HepG2 (cell line): Measurements from ENCODE around the gene METTL6. TPM values are rescaled to one million over a fixed set of nuclear protein-coding genes. Genes with fewer than 3 reads are reported as not detected.

Experiments
- ATAC-seq: fragments of 200-7000 bp; cut with Tn5 transposase; 3 replicates; pipeline ENCODE4 v1.9.1; 2020; ENCODE audit warnings: mild to moderate bottlenecking, moderate library complexity
- BruUV-seq: library from RNA; stranded (reverse); fragments of 400-500 nt; replicated peaks from 2 replicates; lab custom pipeline; 2021; lab: Mats Ljungman, UMichigan
- CTCF ChIA-PET: fragments of 300-600 bp; formaldehyde crosslinking; extraction: SDS; loops from one replicate; lab custom pipeline; 2021; ENCODE audit warnings: low total read pairs, inconsistent platforms, low intra/inter-chr PET ratio; lab: Yijun Ruan, JAX
- POLR2A ChIA-PET: fragments of 350-600 bp; sonication (Branson Sonifier 250); formaldehyde crosslinking; loops from one replicate; lab custom pipeline; 2020; ENCODE audit warnings: antibody characterized with exemption, inconsistent platforms; lab: Yijun Ruan, JAX
- DNase-seq: peaks from one replicate; pipeline ENCODE4 v3.0.0-alpha.2; 2015; ENCODE audit warnings: low spot score
- FAIRE-seq: peaks from 3 replicates; lab custom pipeline; 2011; peaks lifted over from hg19 to GRCh38; lab: Jason Lieb, UNC
- H2AFZ ChIP-seq: one replicate; pipeline ENCODE4 v1.6.1; 2011; ENCODE audit warnings: low read length, inconsistent platforms
- H3K27ac ChIP-seq: fragments of 300-600 bp; 3 replicates; pipeline ENCODE4 v1.8.0; 2011; ENCODE audit warnings: mixed run types, mild to moderate bottlenecking, mixed read lengths, low read length, inconsistent platforms; ENCODE audit not compliant: insufficient read depth; ENCODE audit errors: extremely low read length
- H3K27me3 ChIP-seq, 2 experiments: fragments of 200-600 bp in 1 of 2; 2 replicates in 1 of 2; 3 replicates in 1 of 2; pipeline versions ENCODE4 v1.6.0 to v1.8.0; 2011; ENCODE audit warnings: low read length in 2 of 2, mild to moderate bottlenecking in 2 of 2, moderate library complexity in 2 of 2, inconsistent platforms in 1 of 2; ENCODE audit not compliant: insufficient read depth in 2 of 2, control insufficient read depth in 1 of 2
- H3K36me3 ChIP-seq, 2 experiments: fragments of 200-600 bp in 1 of 2; replicated peaks in 1 of 2; 2 replicates in 1 of 2; 3 replicates in 1 of 2; pipeline versions ENCODE4 v1.5.1 to v1.8.0; 2011; ENCODE audit warnings: low read length in 2 of 2, inconsistent platforms in 1 of 2; ENCODE audit not compliant: insufficient read depth in 2 of 2, control insufficient read depth in 1 of 2
- H3K4me1 ChIP-seq: 2 replicates; pipeline ENCODE4 v1.5.1; 2012; ENCODE audit warnings: low read length, inconsistent platforms; ENCODE audit not compliant: insufficient read depth
- H3K4me2 ChIP-seq: 2 replicates; pipeline ENCODE4 v1.6.0; 2011; ENCODE audit warnings: low read depth, low read length, inconsistent platforms
- H3K4me3 ChIP-seq, 3 experiments: fragments of 200-600 bp in 1 of 3; sonication (generic), shearing (Covaris generic) in 1 of 3; replicated peaks in 1 of 3; 2 replicates each; pipeline ENCODE4 v1.5.1; 2011 to 2016; ENCODE audit warnings: low read length in 3 of 3, inconsistent platforms in 2 of 3, low read depth in 2 of 3, mild to moderate bottlenecking in 2 of 3, control low read depth in 1 of 3, mixed read lengths in 1 of 3; ENCODE audit not compliant: insufficient read depth in 1 of 3
- H3K79me2 ChIP-seq: one replicate; pipeline ENCODE4 v1.6.1; 2011; ENCODE audit warnings: low read length, inconsistent platforms; ENCODE audit not compliant: insufficient read depth
- H3K9ac ChIP-seq: 2 replicates; pipeline ENCODE4 v1.6.0; 2011; ENCODE audit warnings: mild to moderate bottlenecking, low read depth, low read length, inconsistent platforms; ENCODE audit not compliant: insufficient read depth
- H3K9me3 ChIP-seq: 2 replicates; pipeline ENCODE4 v1.5.1; 2012; ENCODE audit warnings: mild to moderate bottlenecking, low read length
- H4K20me1 ChIP-seq: 2 replicates; pipeline ENCODE4 v1.6.0; 2011; ENCODE audit warnings: inconsistent platforms, mild to moderate bottlenecking, low read length, moderate library complexity; ENCODE audit not compliant: insufficient read depth
- ETV5 ChIP-seq: IDR thresholded peaks from 2 replicates; pipeline ENCODE4 v1.6.1; 2018; ENCODE audit warnings: missing biosample characterization, missing genetic modification reagents, inconsistent platforms, borderline replicate concordance
- GLMP ChIP-seq: sonication (generic); formaldehyde crosslinking; IDR thresholded peaks from 2 replicates; pipeline ENCODE4 v1.9.0; 2021; ENCODE audit warnings: missing genetic modification reagents, mild to moderate bottlenecking, borderline replicate concordance
- NCOA5 ChIP-seq: sonication (generic); formaldehyde crosslinking; IDR thresholded peaks from 2 replicates; pipeline ENCODE4 v1.4.0; 2020; ENCODE audit warnings: missing genetic modification reagents
- NFIB ChIP-seq: sonication (generic); formaldehyde crosslinking; IDR thresholded peaks from 2 replicates; pipeline ENCODE4 v1.9.0; 2021; ENCODE audit warnings: missing genetic modification reagents, mild to moderate bottlenecking, borderline replicate concordance
- TBX2 ChIP-seq: sonication (generic); formaldehyde crosslinking; IDR thresholded peaks from 2 replicates; pipeline ENCODE4 v1.5.0; 2020; ENCODE audit warnings: missing genetic modification reagents, mild to moderate bottlenecking, borderline replicate concordance
- THAP8 ChIP-seq: sonication (generic); formaldehyde crosslinking; IDR thresholded peaks from 2 replicates; pipeline ENCODE4 v1.5.1; 2020; ENCODE audit warnings: missing genetic modification reagents, mild to moderate bottlenecking, borderline replicate concordance
- ZC3H13 ChIP-seq: sonication (generic); formaldehyde crosslinking; IDR thresholded peaks from 2 replicates; pipeline ENCODE4 v1.8.1; 2023; ENCODE audit warnings: mild to moderate bottlenecking, missing genetic modification reagents, moderate library complexity
- ZNF703 ChIP-seq: sonication (generic); formaldehyde crosslinking; IDR thresholded peaks from 2 replicates; pipeline ENCODE4 v1.5.1; 2020; ENCODE audit warnings: missing genetic modification reagents, mild to moderate bottlenecking, moderate library complexity, borderline replicate concordance
- ZSCAN31 ChIP-seq: sonication (generic); formaldehyde crosslinking; IDR thresholded peaks from 2 replicates; pipeline ENCODE4 v1.5.0; 2020; ENCODE audit warnings: low read depth, mild to moderate bottlenecking, missing genetic modification reagents
- WGBS: methylation state at CpG from one replicate; pipeline ENCODE4 v1.1.6; 2017; ENCODE audit warnings: low lambda C conversion rate; 5-methylcytosine and 5-hydroxymethylcytosine counted together
- in situ Hi-C: cut with HindIII; loops from 2 replicates; pipeline ENCODE4 v1.10.0; 2017; ENCODE audit warnings: low pct_unique_long_range_greater_than_20kb; ENCODE audit not compliant: extremely low pct_ligation_motif_present
- intact Hi-C: fragments of 100-400 bp; cut with micrococcal nuclease; formaldehyde crosslinking; loops from one replicate; pipeline ENCODE4 v1.10.0; 2022; ENCODE audit not compliant: unreplicated experiment
- polyA plus RNA-seq, 8 experiments: library from polyadenylated mRNA; depleted of rRNA in 3 of 8; stranded (reverse) in 7 of 8; unstranded in 1 of 8; fragments of >200 nt; fragmentation: Illumina TruSeq in 4 of 8; extraction: Trizol in 4 of 8; gene quantifications; 2 replicates each; pipeline versions ENCODE4 v1.2.1 to v1.2.3, GENCODE V29; 2011 to 2016; ENCODE audit warnings: low read depth in 4 of 8, missing spikeins in 1 of 8, mixed read lengths in 1 of 8; ENCODE audit not compliant: insufficient read depth in 1 of 8
- total RNA-seq, 5 experiments: library from RNA; depleted of rRNA; stranded (reverse); fragments of >200 nt; fragmentation: Illumina TruSeq; extraction: Trizol; gene quantifications; 2 replicates each; pipeline ENCODE4 v1.2.3, GENCODE V29; 2016; ENCODE audit warnings: low read depth in 1 of 5
- TF ChIP-seq, protein P1 (sequence below): sonication (generic); formaldehyde crosslinking; IDR thresholded peaks from 2 replicates; pipeline ENCODE4 v1.5.0; 2020; ENCODE audit warnings: mild to moderate bottlenecking, missing genetic modification reagents, moderate library complexity

The METTL6 gene
- total and polyA plus RNA-seq, 2 of the 13 experiments (the other 11 are each of a cell fraction or from before 2014, with no cell fraction given) = 17.2 to 29.4 TPM

DNA sequence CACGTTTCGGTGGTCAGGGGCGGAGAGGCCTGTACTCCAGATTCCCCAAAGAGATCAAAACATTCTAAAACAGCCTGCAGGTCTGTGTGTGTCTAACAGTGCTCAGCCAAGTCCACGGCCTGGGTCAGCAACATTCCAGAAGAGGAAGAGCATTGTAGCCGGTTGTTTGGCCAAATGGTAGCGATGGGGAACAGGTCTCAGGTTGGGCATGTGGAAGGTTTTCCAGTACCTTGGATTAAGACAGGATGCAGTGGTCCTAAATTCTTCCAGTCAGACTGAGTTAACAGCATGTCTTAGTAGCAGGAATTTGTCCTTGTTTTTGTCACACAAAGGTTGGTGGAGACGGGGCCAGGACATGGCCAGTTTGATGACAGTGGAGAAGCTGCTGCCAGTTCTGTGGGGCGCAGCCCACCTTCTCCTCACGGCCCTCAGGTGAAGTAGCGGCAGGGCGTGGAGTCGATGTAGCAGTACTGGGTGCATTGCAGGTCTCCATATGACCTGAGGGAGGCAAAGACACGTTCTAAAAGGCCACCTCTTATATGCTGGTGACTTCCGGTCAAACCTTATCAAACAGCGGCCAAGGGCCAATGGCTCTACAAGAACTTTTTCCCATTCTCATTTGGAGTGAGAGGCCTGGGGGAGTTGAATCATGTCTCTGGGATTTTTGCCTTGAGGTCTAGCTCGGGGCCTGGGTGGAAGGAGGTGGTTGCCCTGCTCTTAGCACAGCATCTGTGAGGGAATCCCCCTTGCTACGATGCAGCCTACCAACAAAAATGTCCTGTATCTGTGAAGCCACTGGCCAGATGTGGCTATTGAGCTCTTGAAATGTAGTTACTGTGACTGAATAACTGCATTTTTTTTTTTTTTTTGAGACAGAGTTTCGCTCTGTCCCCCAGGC lies 24.1 kb upstream of the METTL6 start:
- H3K9ac ChIP-seq = no peak overlapping the region
- no peaks in the 10 kb centered on the region for H4K20me1 ChIP-seq
- H3K79me2 ChIP-seq = no peaks in the 10 kb centered on the region
- 85% methylated on average over 13 of the region's 18 CpGs for WGBS
- ChIA-PET CTCF (no interaction called here), POLR2A (no interaction called here)
- ATAC-seq (no peak), FAIRE-seq (no peak), DNase-seq (no peak)
- no TSS peak for BruUV-seq
- no peak overlapping the region for H2AFZ ChIP-seq
- no peaks in the 10 kb centered on the region for H3K27me3 ChIP-seq
- in situ Hi-C loops (no loop called here), intact Hi-C loops (no loop called here)
- H3K4me2 ChIP-seq = no peak overlapping the region
- no peak overlapping the region for H3K27ac ChIP-seq
- no peak overlapping the region for H3K4me3 ChIP-seq
- TF ChIP-seq GLMP (CRISPR knock-in tag) = no peak
- no peak for TF ChIP-seq ZC3H13 (CRISPR knock-in tag)
- no peak for TF ChIP-seq ETV5 (CRISPR knock-in tag)
- H3K4me1 ChIP-seq = no peaks in the 10 kb centered on the region
- H3K36me3 ChIP-seq = no peaks in the 10 kb centered on the region
- no peaks in the 10 kb centered on the region for H3K9me3 ChIP-seq

- CTCF ChIA-PET = no interaction called here
- intact Hi-C loops = no loop called here
- ATAC-seq = no peak
- H2AFZ ChIP-seq = no peak overlapping the region
- POLR2A ChIA-PET = no interaction called here
- WGBS = 76% methylated on average over 10 of the region's 12 CpGs
- H3K9ac ChIP-seq = no peak overlapping the region
- H3K4me2 ChIP-seq = no peak overlapping the region
- H4K20me1 ChIP-seq = no peaks in the 10 kb centered on the region
- no peaks in the 10 kb centered on the region for H3K27me3 ChIP-seq
- DNase-seq = no peak
- no peak overlapping the region for H3K27ac ChIP-seq
- H3K4me3 ChIP-seq = no peak overlapping the region
- no peaks in the 10 kb centered on the region for H3K79me2 ChIP-seq
- FAIRE-seq = no peak
- in situ Hi-C loops = no loop called here
- no peaks in the 10 kb centered on the region for H3K9me3 ChIP-seq
- no peaks in the 10 kb centered on the region for H3K4me1 ChIP-seq
- BruUV-seq = no TSS peak
- H3K36me3 ChIP-seq = no peaks in the 10 kb centered on the region
- TF ChIP-seq NFIB (CRISPR knock-in tag) = no peak
- TF ChIP-seq NCOA5 (CRISPR knock-in tag) = no peak
- TF ChIP-seq THAP8 (CRISPR knock-in tag) = no peak
- no peak for TF ChIP-seq ZNF703 (CRISPR knock-in tag)
- TF ChIP-seq TBX2 = no peak
- TF ChIP-seq, protein P1, sequence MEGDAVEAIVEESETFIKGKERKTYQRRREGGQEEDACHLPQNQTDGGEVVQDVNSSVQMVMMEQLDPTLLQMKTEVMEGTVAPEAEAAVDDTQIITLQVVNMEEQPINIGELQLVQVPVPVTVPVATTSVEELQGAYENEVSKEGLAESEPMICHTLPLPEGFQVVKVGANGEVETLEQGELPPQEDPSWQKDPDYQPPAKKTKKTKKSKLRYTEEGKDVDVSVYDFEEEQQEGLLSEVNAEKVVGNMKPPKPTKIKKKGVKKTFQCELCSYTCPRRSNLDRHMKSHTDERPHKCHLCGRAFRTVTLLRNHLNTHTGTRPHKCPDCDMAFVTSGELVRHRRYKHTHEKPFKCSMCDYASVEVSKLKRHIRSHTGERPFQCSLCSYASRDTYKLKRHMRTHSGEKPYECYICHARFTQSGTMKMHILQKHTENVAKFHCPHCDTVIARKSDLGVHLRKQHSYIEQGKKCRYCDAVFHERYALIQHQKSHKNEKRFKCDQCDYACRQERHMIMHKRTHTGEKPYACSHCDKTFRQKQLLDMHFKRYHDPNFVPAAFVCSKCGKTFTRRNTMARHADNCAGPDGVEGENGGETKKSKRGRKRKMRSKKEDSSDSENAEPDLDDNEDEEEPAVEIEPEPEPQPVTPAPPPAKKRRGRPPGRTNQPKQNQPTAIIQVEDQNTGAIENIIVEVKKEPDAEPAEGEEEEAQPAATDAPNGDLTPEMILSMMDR (CRISPR knock-in tag) = no peak
- no peak for TF ChIP-seq ZSCAN31 (CRISPR knock-in tag)
Observed at GRCh38 chr3:15450438-15451215, 23.3 kb upstream of the METTL6 start.
